GM10248 (cell line): ENCODE results near the gene ARSG.

ENCODE experiments used
- CTCF ChIA-PET: fragments of 300-600 bp; sonication (Branson Sonifier 250); formaldehyde crosslinking; extraction: SDS; loops from one replicate; lab custom pipeline; 2021; ENCODE audit warnings: antibody characterized with exemption; lab: Yijun Ruan, JAX
- POLR2A ChIA-PET: fragments of 350-650 bp; sonication (Branson Sonifier 250); formaldehyde crosslinking; extraction: SDS; loops from one replicate; lab custom pipeline; 2020; ENCODE audit warnings: antibody characterized with exemption; lab: Yijun Ruan, JAX
- DNase-seq: peaks from one replicate; pipeline ENCODE4 v3.0.0; 2012; ENCODE audit errors: extremely low spot score
- TF ChIP-seq, protein P1 (sequence below): IDR thresholded peaks from 2 replicates; pipeline ENCODE4 v1.5.1; 2012; ENCODE audit warnings: mild to moderate bottlenecking, low read depth; ENCODE audit errors: extremely low read depth, missing control alignments, control extremely low read depth

Gene ARSG

GRCh38 chr17:68425979-68426378 is 134.7 kb downstream of the ARSG start:
- POLR2A ChIA-PET: no interaction called here
- CTCF ChIA-PET: interaction anchor here (1.0 to 1.5 kb wide), 2 partner anchors 9 to 27 kb away, joined by 3 to 5 read pairs; no protein-coding TSS in a partner anchor
- DNase-seq: no peak
- TF ChIP-seq, protein P1, sequence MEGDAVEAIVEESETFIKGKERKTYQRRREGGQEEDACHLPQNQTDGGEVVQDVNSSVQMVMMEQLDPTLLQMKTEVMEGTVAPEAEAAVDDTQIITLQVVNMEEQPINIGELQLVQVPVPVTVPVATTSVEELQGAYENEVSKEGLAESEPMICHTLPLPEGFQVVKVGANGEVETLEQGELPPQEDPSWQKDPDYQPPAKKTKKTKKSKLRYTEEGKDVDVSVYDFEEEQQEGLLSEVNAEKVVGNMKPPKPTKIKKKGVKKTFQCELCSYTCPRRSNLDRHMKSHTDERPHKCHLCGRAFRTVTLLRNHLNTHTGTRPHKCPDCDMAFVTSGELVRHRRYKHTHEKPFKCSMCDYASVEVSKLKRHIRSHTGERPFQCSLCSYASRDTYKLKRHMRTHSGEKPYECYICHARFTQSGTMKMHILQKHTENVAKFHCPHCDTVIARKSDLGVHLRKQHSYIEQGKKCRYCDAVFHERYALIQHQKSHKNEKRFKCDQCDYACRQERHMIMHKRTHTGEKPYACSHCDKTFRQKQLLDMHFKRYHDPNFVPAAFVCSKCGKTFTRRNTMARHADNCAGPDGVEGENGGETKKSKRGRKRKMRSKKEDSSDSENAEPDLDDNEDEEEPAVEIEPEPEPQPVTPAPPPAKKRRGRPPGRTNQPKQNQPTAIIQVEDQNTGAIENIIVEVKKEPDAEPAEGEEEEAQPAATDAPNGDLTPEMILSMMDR: no peak

DNA sequence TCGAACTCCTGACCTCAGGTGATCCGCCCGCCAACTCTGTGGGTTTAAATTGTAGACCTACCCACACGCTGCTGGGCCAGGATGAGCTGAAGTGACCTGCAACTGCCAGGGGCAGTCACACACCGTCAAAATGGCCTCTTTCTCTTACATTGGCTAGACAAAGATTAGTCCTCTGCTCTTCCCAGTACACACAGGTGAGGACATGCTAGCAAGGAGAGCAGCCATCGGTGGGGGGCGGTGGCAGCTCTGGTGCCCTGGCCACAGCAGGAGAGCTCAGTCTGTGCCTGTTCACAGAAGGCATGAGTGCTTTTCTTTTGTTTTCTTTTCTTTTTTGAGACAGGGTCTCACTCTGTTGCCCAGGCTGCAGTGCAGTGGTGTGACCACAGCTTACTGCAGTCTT is 136.3 kb downstream of the ARSG start:
- TF ChIP-seq, protein P1: no peak
- ChIA-PET POLR2A (no interaction called here), CTCF (interaction anchor here (1.5 to 2.1 kb wide), 4 partner anchors 8 to 29 kb away, joined by 5 to 8 read pairs (median 6); no protein-coding TSS in a partner anchor)
- DNase-seq: no peak

DNA sequence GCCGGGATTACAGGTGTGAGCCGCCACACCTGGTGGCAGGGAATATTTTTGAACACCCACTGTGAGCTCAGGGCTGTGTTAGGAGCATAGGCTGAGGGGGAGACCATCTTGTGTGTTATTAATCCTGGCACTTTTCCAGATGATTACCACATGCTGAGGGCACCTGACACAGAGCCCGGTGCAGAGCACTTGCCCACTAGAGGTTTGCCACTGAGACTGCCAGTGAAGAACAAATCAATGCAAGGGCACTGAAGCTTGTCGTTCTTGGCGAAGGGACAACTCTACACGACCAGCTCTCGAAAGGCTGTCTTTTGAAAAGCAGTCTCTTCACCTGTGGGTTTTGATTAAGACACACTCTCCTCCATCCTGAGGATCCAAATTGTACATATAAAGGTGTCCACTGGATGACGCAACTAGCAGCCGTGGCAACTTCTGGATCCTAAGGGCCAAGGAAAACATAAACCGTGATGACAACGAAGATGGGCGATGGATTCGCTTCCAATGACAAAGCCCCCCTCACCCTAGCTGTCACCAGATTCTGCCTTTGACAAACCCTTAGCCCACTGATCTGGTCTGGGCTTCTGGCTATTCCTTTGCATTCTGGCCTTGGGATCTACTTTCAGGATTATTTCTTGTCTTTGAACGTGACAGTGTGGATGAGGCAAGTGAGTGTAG is 137.3 kb downstream of the ARSG start:
- TF ChIP-seq, protein P1: no peak
- ChIA-PET POLR2A (no interaction called here), CTCF (interaction anchor here (1.4 to 2.1 kb wide), 3 partner anchors 9 to 165 kb away, joined by 5 to 8 read pairs (median 6); no protein-coding TSS in a partner anchor)
- no peak for DNase-seq

GRCh38 chr17:68429881-68430280 is 138.6 kb downstream of the ARSG start:
- ChIA-PET CTCF (interaction anchor here (1.2 kb wide), 1 partner anchor 12 kb away, joined by 3 read pairs; no protein-coding TSS in a partner anchor), POLR2A (no interaction called here)
- DNase-seq: no peak
- TF ChIP-seq, protein P1: no peak

GRCh38 chr17:68431045-68431608 is 139.8 kb downstream of the ARSG start:
- ChIA-PET CTCF (interaction anchor here (1.1 to 7.1 kb wide), 4 partner anchors 27 to 231 kb away, joined by 3 to 56 read pairs (median 5); partner anchors contain the start of gene WIPI1), POLR2A (no interaction called here)
- TF ChIP-seq, protein P1: no peak
- no peak for DNase-seq

GRCh38 chr17:68431661-68432071 is 140.4 kb downstream of the ARSG start:
- CTCF ChIA-PET: interaction anchor here (0.7 to 7.1 kb wide), 5 partner anchors 26 to 231 kb away, joined by 3 to 56 read pairs (median 5); partner anchors contain the start of gene WIPI1
- TF ChIP-seq, protein P1: no peak
- POLR2A ChIA-PET: no interaction called here
- DNase-seq: peak; percentile 30
